IMR-90 (cell line): ENCODE data around the gene DDX27. TPM values are rescaled to one million over a fixed set of nuclear protein-coding genes. Genes with fewer than 3 reads are reported as not detected.

Experiments
- ATAC-seq: fragments of 200-7000 bp; cut with Tn5 transposase; 2 replicates; pipeline ENCODE4 v1.9.1; 2020; ENCODE audit warnings: low read depth, mild to moderate bottlenecking, moderate library complexity
- BruUV-seq: library from RNA; stranded (reverse); fragments of 400-500 nt; replicated peaks from 2 replicates; lab custom pipeline; 2021; lab: Mats Ljungman, UMichigan
- CTCF ChIA-PET: fragments of 300-600 bp; formaldehyde crosslinking; extraction: SDS; loops from one replicate; lab custom pipeline; 2021; ENCODE audit warnings: antibody characterized with exemption; lab: Yijun Ruan, JAX
- POLR2A ChIA-PET: fragments of 300-600 bp; sonication (Branson Sonifier 250); formaldehyde crosslinking; loops from one replicate; lab custom pipeline; 2022; ENCODE audit warnings: antibody characterized with exemption; ENCODE audit not compliant: unreplicated experiment; lab: Charles Lee
- DNase-seq: peaks from one replicate; pipeline ENCODE4 v3.0.0; 2013
- H2AFZ ChIP-seq: replicated peaks from 2 replicates; pipeline ENCODE3; 2013; ENCODE audit warnings: low read length, mild to moderate bottlenecking; ENCODE audit not compliant: poor library complexity
- H2AK5ac ChIP-seq: 2 replicates; pipeline ENCODE4 v1.6.1; 2013; ENCODE audit warnings: low read depth, low read length, inconsistent platforms
- H2AK9ac ChIP-seq: replicated peaks from 2 replicates; pipeline ENCODE3; 2013; ENCODE audit warnings: mild to moderate bottlenecking, low read depth, low read length, moderate library complexity; ENCODE audit not compliant: poor library complexity
- H2BK120ac ChIP-seq: 2 replicates; pipeline ENCODE4 v1.6.1; 2013; ENCODE audit warnings: low read depth, low read length, inconsistent platforms
- H2BK15ac ChIP-seq: 3 replicates; pipeline ENCODE4 v1.6.1; 2013; ENCODE audit warnings: low read depth, low read length, inconsistent platforms
- H2BK20ac ChIP-seq: 2 replicates; pipeline ENCODE4 v1.6.1; 2013; ENCODE audit warnings: low read depth, mild to moderate bottlenecking, inconsistent platforms, low read length, moderate library complexity
- H2BK5ac ChIP-seq: 2 replicates; pipeline ENCODE4 v1.6.1; 2013; ENCODE audit warnings: mild to moderate bottlenecking, low read depth, low read length, inconsistent platforms; ENCODE audit not compliant: poor library complexity, severe bottlenecking
- H3K14ac ChIP-seq: replicated peaks from 2 replicates; pipeline ENCODE4 v1.6.1; 2013; ENCODE audit warnings: low read depth, low read length, inconsistent platforms
- H3K18ac ChIP-seq: 2 replicates; pipeline ENCODE4 v1.6.1; 2013; ENCODE audit warnings: low read depth, low read length, control low read depth
- H3K23ac ChIP-seq: 2 replicates; pipeline ENCODE4 v1.6.1; 2013; ENCODE audit warnings: low read depth, low read length, inconsistent platforms
- H3K27ac ChIP-seq: 2 replicates; pipeline ENCODE4 v1.5.1; 2013; ENCODE audit warnings: mild to moderate bottlenecking, control low read depth, low read length; ENCODE audit not compliant: insufficient read depth
- H3K27me3 ChIP-seq: 2 replicates; pipeline ENCODE4 v1.6.1; 2013; ENCODE audit warnings: low read length; ENCODE audit not compliant: control insufficient read depth, insufficient read depth
- H3K36me3 ChIP-seq: 2 replicates; pipeline ENCODE4 v1.6.1; 2013; ENCODE audit warnings: low read length, mixed read lengths; ENCODE audit not compliant: control insufficient read depth, insufficient read depth
- H3K4ac ChIP-seq: 2 replicates; pipeline ENCODE4 v1.6.1; 2013; ENCODE audit warnings: low read depth, low read length, inconsistent platforms
- H3K4me1 ChIP-seq: 2 replicates; pipeline ENCODE4 v1.6.1; 2013; ENCODE audit warnings: low read length, mixed read lengths; ENCODE audit not compliant: control insufficient read depth, insufficient read depth
- H3K4me2 ChIP-seq: 2 replicates; pipeline ENCODE4 v1.6.1; 2013; ENCODE audit warnings: low read depth, mild to moderate bottlenecking, control low read depth, low read length, moderate library complexity
- H3K4me3 ChIP-seq: 2 replicates; pipeline ENCODE4 v1.5.1; 2013; ENCODE audit warnings: low read depth, mild to moderate bottlenecking, control low read depth, low read length, moderate library complexity; ENCODE audit not compliant: insufficient read depth
- H3K56ac ChIP-seq: 2 replicates; pipeline ENCODE4 v1.6.1; 2013; ENCODE audit warnings: low read length, inconsistent platforms; ENCODE audit not compliant: insufficient read depth; ENCODE audit errors: extremely low read depth
- H3K79me1 ChIP-seq, 2 experiments: 2 replicates each; pipeline ENCODE4 v1.6.1; 2013; ENCODE audit warnings: low read length in 2 of 2, inconsistent platforms in 1 of 2, low read depth in 1 of 2
- H3K9ac ChIP-seq: 2 replicates; pipeline ENCODE4 v1.6.1; 2013; ENCODE audit warnings: low read depth, low read length, control low read depth
- H3K9me1 ChIP-seq: 2 replicates; pipeline ENCODE4 v1.6.1; 2013; ENCODE audit warnings: low read length, inconsistent platforms; ENCODE audit not compliant: insufficient read depth
- H3K9me3 ChIP-seq: 2 replicates; pipeline ENCODE4 v1.6.1; 2013; ENCODE audit warnings: low read length; ENCODE audit not compliant: control insufficient read depth, insufficient read depth
- H4K20me1 ChIP-seq: 2 replicates; pipeline ENCODE4 v1.6.1; 2013; ENCODE audit warnings: low read length, inconsistent platforms; ENCODE audit not compliant: insufficient read depth
- H4K5ac ChIP-seq: 2 replicates; pipeline ENCODE4 v1.6.1; 2013; ENCODE audit warnings: mild to moderate bottlenecking, low read depth, low read length, control low read depth
- H4K8ac ChIP-seq, 2 experiments: 2 replicates each; pipeline ENCODE4 v1.6.1; 2013; ENCODE audit warnings: low read depth in 2 of 2, low read length in 2 of 2, control low read depth in 1 of 2, inconsistent platforms in 1 of 2
- H4K91ac ChIP-seq: 2 replicates; pipeline ENCODE4 v1.6.1; 2013; ENCODE audit warnings: low read depth, low read length, inconsistent platforms; ENCODE audit not compliant: insufficient read depth
- BHLHE40 ChIP-seq: fragments of 150-350 bp; IDR thresholded peaks from 2 replicates; pipeline ENCODE4 v1.6.1; 2016; ENCODE audit warnings: mild to moderate bottlenecking, low read depth, low read length
- CHD1 ChIP-seq: IDR thresholded peaks from 2 replicates; pipeline ENCODE4 v1.6.1; 2012; ENCODE audit warnings: low read depth, low read length, improper control_type of control experiment
- FOS ChIP-seq: fragments of 150-350 bp; IDR thresholded peaks from 2 replicates; pipeline ENCODE4 v1.6.1; 2016; ENCODE audit warnings: low read depth, low read length
- MAFK ChIP-seq: IDR thresholded peaks from 2 replicates; pipeline ENCODE4 v1.6.1; 2012; ENCODE audit warnings: low read depth, low read length, improper control_type of control experiment
- MAZ ChIP-seq: IDR thresholded peaks from 2 replicates; pipeline ENCODE4 v1.6.1; 2012; ENCODE audit warnings: low read depth, mild to moderate bottlenecking, low read length, improper control_type of control experiment, moderate library complexity, borderline replicate concordance
- NFE2L2 ChIP-seq: fragments of 150-350 bp; IDR thresholded peaks from 2 replicates; pipeline ENCODE4 v1.6.1; 2016; ENCODE audit warnings: low read depth, mild to moderate bottlenecking, low read length
- POLR2A ChIP-seq: IDR thresholded peaks from 2 replicates; pipeline ENCODE4 v1.6.1; 2012; ENCODE audit warnings: mild to moderate bottlenecking, low read depth, low read length
- RAD21 ChIP-seq: IDR thresholded peaks from 2 replicates; pipeline ENCODE4 v1.6.1; 2012; ENCODE audit warnings: low read length, improper control_type of control experiment
- RCOR1 ChIP-seq: IDR thresholded peaks from 2 replicates; pipeline ENCODE4 v1.6.1; 2012; ENCODE audit warnings: mild to moderate bottlenecking, low read length, improper control_type of control experiment; ENCODE audit not compliant: insufficient replicate concordance
- RFX5 ChIP-seq: IDR thresholded peaks from 2 replicates; pipeline ENCODE4 v1.8.0; 2012; ENCODE audit warnings: low read depth, mild to moderate bottlenecking, low read length, moderate library complexity
- SMC3 ChIP-seq: fragments of 150-350 bp; IDR thresholded peaks from 2 replicates; pipeline ENCODE4 v1.6.1; 2016; ENCODE audit warnings: low read depth, mild to moderate bottlenecking, antibody characterized with exemption, low read length, moderate library complexity
- WGBS, 2 experiments: methylation state at CpG; one replicate each; pipeline versions ENCODE4 v1.1.5 to v1.1.7; 2013; ENCODE audit warnings: missing lambda C conversion rate in 2 of 2; ENCODE audit not compliant: insufficient read length in 1 of 2; ENCODE audit errors: extremely low coverage in 2 of 2; 5-methylcytosine and 5-hydroxymethylcytosine counted together
- dilution Hi-C: fragments of 300-500 bp; cut with HindIII; formaldehyde crosslinking; loops from one replicate; pipeline ENCODE4 v1.14.3; 2018; ENCODE audit warnings: low sequenced_read_pairs; ENCODE audit not compliant: unreplicated experiment
- in situ Hi-C: fragments of 300-500 bp; cut with MboI; formaldehyde crosslinking; loops from 3 replicates; pipeline ENCODE4 v1.14.3; 2019; ENCODE audit warnings: low sequenced_read_pairs, inconsistent platforms, mixed read lengths
- intact Hi-C: fragments of 100-400 bp; cut with micrococcal nuclease; formaldehyde crosslinking; loops from 2 replicates; pipeline ENCODE4 v1.10.0; 2022
- polyA plus RNA-seq, 3 experiments: library from polyadenylated mRNA; depleted of rRNA; stranded (reverse); fragments of >200 nt; gene quantifications; 2 replicates each; pipeline ENCODE4 v1.2.3, GENCODE V29; 2012; ENCODE audit warnings: low replicate concordance in 1 of 3
- total RNA-seq: library from RNA; depleted of rRNA; stranded (reverse); fragments of >200 nt; gene quantifications from 2 replicates; pipeline ENCODE4 v1.2.3, GENCODE V29; 2012
- TF ChIP-seq, protein P1 (sequence below): conservative IDR thresholded peaks from 2 replicates; pipeline ENCODE4 v1.5.1; 2012; ENCODE audit warnings: mild to moderate bottlenecking, low read depth, low read length, improper control_type of control experiment
- TF ChIP-seq, protein P2 (sequence below): fragments of 150-350 bp; IDR thresholded peaks from 2 replicates; pipeline ENCODE4 v1.6.1; 2017; ENCODE audit warnings: mild to moderate bottlenecking, antibody characterized with exemption, low read length, low read depth

The DDX27 gene
- total and polyA plus RNA-seq, 2 of the 4 experiments (the other 2 are of a cell fraction), result 33.2 to 36.7 TPM

DNA sequence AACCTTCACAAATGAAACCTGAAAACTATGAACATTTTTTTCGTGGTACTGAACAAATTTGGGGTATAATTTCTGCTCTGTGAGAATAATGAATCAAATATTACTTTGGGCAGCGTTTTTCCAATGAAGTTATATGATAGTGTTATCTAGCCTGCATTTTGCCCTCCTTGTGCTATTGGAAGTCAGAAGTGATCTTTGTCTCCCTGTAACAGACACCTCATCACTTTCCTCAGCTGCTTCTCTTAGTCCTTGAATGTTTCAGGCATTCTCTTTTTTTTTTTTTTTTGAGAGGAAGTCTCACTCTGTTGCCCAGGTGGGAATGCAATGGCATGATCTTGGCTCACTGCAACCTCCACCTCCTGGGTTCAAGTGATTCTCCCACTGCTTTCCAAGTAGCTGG, 10.2 kb downstream of the DDX27 start:
- in situ Hi-C loops, result no loop called here
- ATAC-seq, result no peak
- Histone ChIP-seq H3K4ac (no peak overlapping the region), H3K4me3 (no peak overlapping the region), H3K27ac (no peak overlapping the region), H4K5ac (no peak overlapping the region), H2AFZ (no peak overlapping the region), H4K91ac (no peak overlapping the region), H3K27me3 (no peaks in the 10 kb centered on the region), H3K18ac (no peak overlapping the region), H2AK9ac (no peak overlapping the region), H3K9me1 (no peaks in the 10 kb centered on the region), H2AK5ac (no peak overlapping the region), H3K56ac (no peak overlapping the region), H4K20me1 (no peaks in the 10 kb centered on the region), H3K79me1 (peaks cover 0 to 3% of the 10 kb centered on the region in 2 experiments; a peak in 1 of 4 replicates), H2BK20ac (no peak overlapping the region), H4K8ac (no peak overlapping the region), H3K4me2 (no peak overlapping the region), H3K9ac (no peak overlapping the region), H3K14ac (no peak overlapping the region), H2BK120ac (no peak overlapping the region), H2BK5ac (no peak overlapping the region), H3K4me1 (peaks cover 3% of the 10 kb centered on the region; the same call in 1 of the 2 replicates), H3K9me3 (no peaks in the 10 kb centered on the region), H3K23ac (no peak overlapping the region), H2BK15ac (no peak overlapping the region), H3K36me3 (peaks cover 61% of the 10 kb centered on the region)
- DNase-seq, result no peak
- ChIA-PET CTCF (interaction anchor here (0.6 to 0.7 kb wide), 2 partner anchors 91 to 377 kb away, joined by 3 to 4 read pairs; no protein-coding TSS in a partner anchor), POLR2A (no interaction called here)
- WGBS, 2 experiments, result no CpG with 5 or more reads among the region's 2 CpGs
- dilution Hi-C loops, result no loop called here
- intact Hi-C loops, result no loop called here
- TF ChIP-seq MAZ (no peak), RAD21 (no peak), RCOR1 (no peak), RFX5 (no peak), POLR2A (no peak), MAFK (no peak), BHLHE40 (no peak), SMC3 (no peak), CHD1 (no peak), FOS (no peak), NFE2L2 (no peak)
- TF ChIP-seq, protein P1, sequence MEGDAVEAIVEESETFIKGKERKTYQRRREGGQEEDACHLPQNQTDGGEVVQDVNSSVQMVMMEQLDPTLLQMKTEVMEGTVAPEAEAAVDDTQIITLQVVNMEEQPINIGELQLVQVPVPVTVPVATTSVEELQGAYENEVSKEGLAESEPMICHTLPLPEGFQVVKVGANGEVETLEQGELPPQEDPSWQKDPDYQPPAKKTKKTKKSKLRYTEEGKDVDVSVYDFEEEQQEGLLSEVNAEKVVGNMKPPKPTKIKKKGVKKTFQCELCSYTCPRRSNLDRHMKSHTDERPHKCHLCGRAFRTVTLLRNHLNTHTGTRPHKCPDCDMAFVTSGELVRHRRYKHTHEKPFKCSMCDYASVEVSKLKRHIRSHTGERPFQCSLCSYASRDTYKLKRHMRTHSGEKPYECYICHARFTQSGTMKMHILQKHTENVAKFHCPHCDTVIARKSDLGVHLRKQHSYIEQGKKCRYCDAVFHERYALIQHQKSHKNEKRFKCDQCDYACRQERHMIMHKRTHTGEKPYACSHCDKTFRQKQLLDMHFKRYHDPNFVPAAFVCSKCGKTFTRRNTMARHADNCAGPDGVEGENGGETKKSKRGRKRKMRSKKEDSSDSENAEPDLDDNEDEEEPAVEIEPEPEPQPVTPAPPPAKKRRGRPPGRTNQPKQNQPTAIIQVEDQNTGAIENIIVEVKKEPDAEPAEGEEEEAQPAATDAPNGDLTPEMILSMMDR, result no peak
- TF ChIP-seq, protein P2, sequence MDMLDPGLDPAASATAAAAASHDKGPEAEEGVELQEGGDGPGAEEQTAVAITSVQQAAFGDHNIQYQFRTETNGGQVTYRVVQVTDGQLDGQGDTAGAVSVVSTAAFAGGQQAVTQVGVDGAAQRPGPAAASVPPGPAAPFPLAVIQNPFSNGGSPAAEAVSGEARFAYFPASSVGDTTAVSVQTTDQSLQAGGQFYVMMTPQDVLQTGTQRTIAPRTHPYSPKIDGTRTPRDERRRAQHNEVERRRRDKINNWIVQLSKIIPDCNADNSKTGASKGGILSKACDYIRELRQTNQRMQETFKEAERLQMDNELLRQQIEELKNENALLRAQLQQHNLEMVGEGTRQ, result no peak
- no TSS peak for BruUV-seq
